Measurements from ENCODE around the gene MYH7.

Gene MYH7

DNA sequence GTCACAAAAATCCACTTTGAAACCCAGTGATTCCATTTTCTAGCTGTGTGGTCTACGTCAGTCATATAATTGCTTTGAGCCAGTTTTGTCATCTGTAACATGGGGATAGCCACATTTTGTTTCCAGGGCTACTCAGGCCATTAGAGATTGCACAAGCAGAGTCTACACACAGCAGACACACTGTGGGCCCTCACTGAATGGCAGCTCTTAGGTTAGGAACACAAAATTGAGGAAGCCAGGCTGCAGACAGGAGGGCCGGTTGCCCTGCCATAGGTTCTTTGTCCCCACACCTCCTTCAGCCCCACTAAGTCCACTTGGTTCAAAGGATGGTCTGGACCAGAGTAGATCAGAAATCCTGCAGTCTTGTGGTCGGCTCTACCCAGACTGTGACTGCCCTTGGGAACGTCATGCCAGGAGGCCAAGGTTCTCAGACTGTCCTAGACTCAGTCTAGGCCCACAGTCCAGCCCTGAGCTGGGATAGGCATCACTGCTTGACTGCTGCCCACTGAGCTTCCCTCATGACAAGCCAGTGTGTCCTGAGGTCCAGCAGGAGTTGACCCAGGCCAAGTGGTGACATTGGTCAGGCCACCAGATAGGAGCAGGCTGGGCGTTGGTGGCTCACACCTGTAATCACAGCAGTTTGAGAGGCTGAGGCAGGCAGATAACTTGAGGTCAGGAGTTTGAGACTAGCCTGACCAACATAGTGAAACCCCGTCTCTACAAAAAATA lies 3.8 kb upstream of the MYH7 start:
- Mint-ChIP-seq H3K27ac (no peak overlapping the region), H3K9me3 (no peaks in the 10 kb centered on the region), H3K4me1 (ENCODE audit: low read depth) (no peaks in the 10 kb centered on the region), H3K27me3 (peaks cover 3% of the 10 kb centered on the region), H3K36me3 (ENCODE audit: low read depth) (no peaks in the 10 kb centered on the region), H3K4me3 (no peak overlapping the region)
- no peak for DNase-seq

DNA sequence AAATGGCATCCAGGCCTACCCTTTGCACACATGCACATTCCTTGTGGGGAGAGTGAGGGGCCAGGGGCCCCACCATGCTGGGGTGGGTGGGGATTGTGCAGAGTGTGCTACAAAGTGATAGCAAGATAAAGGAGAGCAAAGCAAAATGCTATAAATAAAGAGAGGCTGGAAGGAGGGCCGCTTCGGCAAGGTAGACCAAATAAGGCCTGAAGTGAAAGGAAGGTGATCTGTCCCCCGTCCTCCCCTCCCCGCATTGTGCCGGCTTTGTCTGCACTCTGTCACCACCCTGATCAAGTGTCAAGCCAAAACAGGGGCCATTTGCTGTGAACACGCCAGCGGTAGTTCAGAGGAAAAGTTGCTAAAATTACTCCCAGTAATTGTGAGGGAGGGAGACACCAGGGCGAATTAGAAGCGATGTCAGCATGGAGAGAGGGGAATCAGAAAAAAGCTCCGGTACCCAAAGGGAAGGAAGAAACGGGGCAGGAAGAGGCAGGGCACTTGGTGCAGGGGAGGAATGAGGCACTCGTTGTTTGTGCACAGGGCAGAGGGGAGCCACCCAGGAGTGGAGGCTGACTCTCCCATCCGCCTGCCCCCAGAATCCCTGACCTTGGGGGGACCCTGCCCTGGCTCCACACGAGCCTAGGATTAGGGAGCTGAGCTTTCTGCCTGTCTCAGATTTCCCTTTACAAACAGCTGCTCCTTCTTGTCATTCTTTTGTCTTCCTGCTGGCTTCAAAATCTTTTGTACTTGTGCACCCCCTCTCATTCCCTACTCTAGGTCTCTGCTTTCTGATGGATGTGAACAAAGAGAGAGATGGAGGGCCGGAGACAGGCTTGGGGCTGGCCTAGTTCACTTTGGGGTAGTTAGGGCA lies 2.9 kb upstream of the MYH7 start:
- Mint-ChIP-seq H3K4me1 (ENCODE audit: low read depth) (no peaks in the 10 kb centered on the region), H3K9me3 (no peaks in the 10 kb centered on the region), H3K27ac (no peak overlapping the region), H3K27me3 (peaks cover 3% of the 10 kb centered on the region), H3K36me3 (ENCODE audit: low read depth) (no peaks in the 10 kb centered on the region), H3K4me3 (no peak overlapping the region)
- no peak for DNase-seq

DNA sequence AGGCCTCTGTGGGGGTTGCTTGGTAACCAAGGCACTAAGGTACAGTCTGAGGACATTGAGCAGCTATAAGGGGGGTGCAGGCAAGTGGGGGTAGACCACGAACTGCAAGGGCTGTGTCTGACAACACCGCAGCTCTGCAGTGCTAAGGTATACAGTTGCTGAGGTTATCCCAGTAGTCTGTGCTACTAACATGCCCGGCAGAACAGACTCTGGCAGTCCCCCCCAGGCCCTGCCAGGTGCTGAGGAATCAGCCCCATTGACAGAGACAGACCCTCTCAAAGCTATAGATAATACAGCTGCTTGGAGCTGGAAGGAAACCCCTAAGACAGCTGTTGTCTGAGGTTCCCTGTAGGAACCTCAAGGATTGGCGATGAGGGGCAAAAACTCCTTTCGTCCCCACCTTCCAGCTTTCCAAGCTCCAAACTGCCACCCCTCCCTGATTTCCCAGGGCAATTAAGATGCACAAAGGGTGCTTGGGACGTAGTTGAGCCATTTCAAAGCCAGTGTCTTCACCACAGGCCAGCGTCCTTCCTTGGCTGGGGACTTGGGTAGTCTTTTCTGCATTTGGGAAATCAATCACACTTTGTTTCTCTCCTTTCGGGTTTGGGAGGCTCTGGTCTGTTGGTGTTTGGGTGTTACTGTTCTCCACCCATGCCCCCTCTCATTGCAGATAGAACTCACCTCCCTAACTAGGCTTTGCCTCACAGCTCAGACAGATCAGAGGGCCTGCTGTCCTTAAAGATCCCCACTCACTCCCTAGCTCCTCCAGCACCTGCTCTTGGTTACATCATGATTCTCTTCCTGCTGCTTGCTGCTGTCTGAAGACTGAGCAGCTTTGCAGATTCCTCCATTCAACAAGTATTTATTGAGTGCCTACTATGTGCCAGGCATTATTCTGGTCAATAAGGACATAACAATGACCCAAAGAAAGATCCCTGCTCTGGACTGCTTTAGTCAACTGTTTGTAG lies 2.0 kb upstream of the MYH7 start:
- no peak overlapping the region for H3K27ac Mint-ChIP-seq
- H3K9me3 Mint-ChIP-seq = no peaks in the 10 kb centered on the region
- no peak overlapping the region for H3K4me3 Mint-ChIP-seq
- H3K27me3 Mint-ChIP-seq = peaks cover 3% of the 10 kb centered on the region
- DNase-seq = no peak
- no peaks in the 10 kb centered on the region for H3K4me1 Mint-ChIP-seq (ENCODE audit: low read depth)
- no peaks in the 10 kb centered on the region for H3K36me3 Mint-ChIP-seq (ENCODE audit: low read depth)

DNA sequence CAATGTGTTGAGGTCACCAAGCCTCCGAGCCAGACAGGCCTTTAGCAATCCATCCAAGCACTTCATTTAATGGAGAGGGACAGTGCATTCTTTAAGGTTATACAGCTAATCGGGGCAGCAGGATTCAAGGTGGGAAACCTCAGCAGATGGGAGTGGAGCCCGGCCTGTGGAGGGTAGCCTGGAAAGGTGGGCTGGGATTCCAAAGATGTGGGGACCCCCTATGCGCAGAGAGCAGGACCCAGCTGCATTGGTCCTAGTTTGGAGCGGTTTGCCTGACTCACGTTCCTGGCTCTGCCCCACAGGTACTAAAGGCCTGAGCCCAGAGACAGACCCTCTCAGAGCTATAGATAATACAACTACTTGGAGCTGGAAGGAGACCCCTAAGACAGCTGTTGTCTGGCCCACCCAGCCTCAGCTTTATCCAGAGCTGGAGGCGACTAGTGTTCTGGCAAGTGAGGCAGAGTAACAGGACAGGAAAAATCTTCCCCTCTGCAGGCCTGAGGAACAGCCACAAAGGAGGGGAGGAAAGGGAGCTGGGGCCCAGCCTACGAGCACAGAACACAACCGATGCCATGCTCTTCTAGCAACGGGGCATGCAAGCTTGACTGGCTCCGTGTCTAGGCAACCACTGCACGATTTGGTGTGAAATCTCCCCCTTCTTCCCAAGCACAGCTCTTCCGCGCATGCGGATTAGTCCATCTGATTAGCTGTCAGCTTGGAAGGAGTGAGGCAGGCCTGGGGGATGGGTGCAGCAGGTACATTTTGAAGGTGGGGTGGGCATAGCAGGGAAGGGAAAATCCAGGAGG lies 1.1 kb upstream of the MYH7 start:
- no peak for DNase-seq
- H3K9me3 Mint-ChIP-seq = no peaks in the 10 kb centered on the region
- no peak overlapping the region for H3K27ac Mint-ChIP-seq
- no peak overlapping the region for H3K4me3 Mint-ChIP-seq
- no peaks in the 10 kb centered on the region for H3K4me1 Mint-ChIP-seq (ENCODE audit: low read depth)
- peaks cover 3% of the 10 kb centered on the region for H3K27me3 Mint-ChIP-seq
- H3K36me3 Mint-ChIP-seq (ENCODE audit: low read depth) = no peaks in the 10 kb centered on the region

DNA sequence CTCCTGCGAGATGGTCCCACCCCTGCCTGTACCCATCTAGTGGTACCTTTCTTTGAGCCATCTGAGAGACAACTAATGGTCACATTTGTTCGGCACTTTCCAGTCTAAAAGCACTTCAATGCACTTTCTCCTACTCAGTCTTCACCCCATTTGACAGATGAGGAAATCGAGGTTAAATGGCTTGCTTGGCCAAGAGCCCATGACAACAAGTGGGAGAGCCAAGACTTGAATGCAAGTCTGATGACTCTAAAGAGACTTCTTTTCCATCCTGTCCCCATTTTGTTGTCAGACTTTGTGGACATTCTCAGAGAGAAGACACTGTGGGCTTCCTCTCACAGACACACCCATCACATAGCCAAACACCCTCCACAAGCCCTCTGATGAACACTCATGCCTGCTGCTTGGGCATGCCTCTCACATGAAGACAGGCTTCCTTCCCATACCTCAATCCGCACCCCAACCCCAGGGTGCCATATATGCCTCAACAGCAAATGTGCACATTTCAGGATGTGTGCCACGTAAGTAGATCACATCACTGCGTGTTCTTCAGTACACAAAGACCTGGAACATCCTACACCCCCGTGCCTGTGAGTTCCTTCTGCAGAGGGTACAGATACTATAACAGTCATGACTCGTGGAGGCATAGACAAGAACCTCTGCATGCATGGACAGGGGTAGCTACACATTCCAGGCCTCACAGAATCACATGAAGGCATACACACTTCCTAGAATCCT lies 805 bp downstream of the MYH7 start:
- Mint-ChIP-seq H3K27ac (no peak overlapping the region), H3K9me3 (no peaks in the 10 kb centered on the region), H3K36me3 (ENCODE audit: low read depth) (no peaks in the 10 kb centered on the region), H3K4me1 (ENCODE audit: low read depth) (no peaks in the 10 kb centered on the region), H3K4me3 (no peak overlapping the region), H3K27me3 (no peaks in the 10 kb centered on the region)
- DNase-seq = peak; percentile 16

DNA sequence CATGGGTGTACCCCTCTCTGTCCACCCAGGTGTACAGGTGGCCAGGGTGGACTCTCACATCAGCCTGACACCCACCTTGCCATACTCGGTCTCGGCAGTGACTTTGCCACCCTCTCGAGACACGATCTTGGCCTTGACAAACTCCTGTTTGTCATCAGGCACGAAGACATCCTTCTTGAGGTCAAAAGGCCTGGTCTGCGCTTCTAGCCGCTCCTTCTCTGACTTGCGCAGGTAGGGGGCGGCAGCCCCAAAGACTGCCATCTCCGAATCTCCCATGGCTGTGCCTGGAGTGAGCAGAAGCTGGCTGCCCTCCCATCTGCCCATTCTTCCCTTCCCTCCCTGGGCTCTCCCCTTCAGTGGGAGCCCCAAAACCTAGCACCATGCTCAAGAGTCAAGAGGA lies 2.0 kb downstream of the MYH7 start:
- no peak overlapping the region for H3K4me3 Mint-ChIP-seq
- H3K9me3 Mint-ChIP-seq = no peaks in the 10 kb centered on the region
- peak; percentile 18 for DNase-seq
- H3K27ac Mint-ChIP-seq = no peak overlapping the region
- no peaks in the 10 kb centered on the region for H3K27me3 Mint-ChIP-seq
- H3K36me3 Mint-ChIP-seq (ENCODE audit: low read depth) = no peaks in the 10 kb centered on the region
- no peaks in the 10 kb centered on the region for H3K4me1 Mint-ChIP-seq (ENCODE audit: low read depth)

DNA sequence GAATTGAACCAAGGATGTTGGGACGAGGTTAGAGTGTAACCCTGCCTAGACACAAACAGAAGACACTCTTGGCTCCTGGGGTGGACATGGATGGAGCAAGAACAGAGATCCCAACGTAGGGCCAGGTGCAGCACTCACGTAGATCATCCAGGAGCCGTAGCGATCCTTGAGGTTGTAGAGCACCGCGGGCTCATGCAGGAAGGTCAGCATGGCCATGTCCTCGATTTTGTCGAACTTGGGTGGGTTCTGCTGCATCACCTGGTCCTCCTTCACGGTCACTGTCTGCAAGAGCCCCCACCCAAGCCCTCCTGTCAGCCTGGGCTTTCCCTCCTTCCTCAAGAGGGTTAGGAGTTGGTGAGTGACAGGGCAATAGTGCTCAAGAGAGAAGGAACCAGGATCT lies 2.5 kb downstream of the MYH7 start:
- peak; percentile 13 for DNase-seq
- no peak overlapping the region for H3K27ac Mint-ChIP-seq
- no peaks in the 10 kb centered on the region for H3K9me3 Mint-ChIP-seq
- no peak overlapping the region for H3K4me3 Mint-ChIP-seq
- no peaks in the 10 kb centered on the region for H3K36me3 Mint-ChIP-seq (ENCODE audit: low read depth)
- no peaks in the 10 kb centered on the region for H3K27me3 Mint-ChIP-seq
- H3K4me1 Mint-ChIP-seq (ENCODE audit: low read depth) = no peaks in the 10 kb centered on the region

DNA sequence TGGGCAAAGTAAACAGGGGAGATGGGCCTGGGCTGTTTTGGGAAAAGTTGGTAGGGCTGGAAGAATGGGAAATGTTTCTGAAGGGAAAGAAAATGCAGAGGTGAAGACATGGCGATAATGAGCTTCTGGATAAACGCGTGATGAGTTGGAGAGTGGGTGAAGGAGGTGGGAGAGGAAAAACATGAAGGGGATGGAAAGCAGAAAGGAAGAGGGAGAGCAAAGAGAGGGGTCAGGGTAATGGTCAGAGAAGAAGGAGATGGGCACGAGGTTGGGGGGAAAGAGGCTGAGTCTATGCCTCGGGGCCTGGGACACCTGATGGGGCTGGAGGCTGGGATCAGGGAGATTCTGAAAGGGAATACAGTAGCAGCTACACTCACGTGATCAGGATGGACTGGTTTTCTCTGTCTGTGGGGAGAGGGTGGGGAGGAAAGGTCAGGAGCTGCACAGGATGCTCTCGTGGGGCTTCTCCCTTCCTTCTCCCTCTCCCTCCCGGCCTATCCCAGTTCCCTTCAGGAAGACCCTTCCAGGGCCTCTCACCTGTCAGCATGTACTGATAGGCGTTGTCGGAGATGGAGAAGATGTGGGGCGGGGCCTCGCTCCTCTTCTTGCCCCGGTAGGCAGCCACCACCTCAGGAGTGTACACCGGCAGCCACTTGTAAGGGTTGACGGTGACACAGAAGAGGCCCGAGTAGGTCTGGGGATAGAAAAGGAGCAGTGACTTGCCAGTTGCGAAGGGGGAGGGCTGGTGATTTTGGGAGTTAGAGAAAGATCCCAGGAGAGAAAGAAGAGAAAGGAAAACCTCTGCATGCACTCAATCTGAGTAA lies 3.1 kb downstream of the MYH7 start:
- Mint-ChIP-seq H3K4me1 (ENCODE audit: low read depth) (no peaks in the 10 kb centered on the region), H3K27ac (no peak overlapping the region), H3K9me3 (no peaks in the 10 kb centered on the region), H3K4me3 (no peak overlapping the region), H3K27me3 (no peaks in the 10 kb centered on the region), H3K36me3 (ENCODE audit: low read depth) (no peaks in the 10 kb centered on the region)
- DNase-seq = no peak

DNA sequence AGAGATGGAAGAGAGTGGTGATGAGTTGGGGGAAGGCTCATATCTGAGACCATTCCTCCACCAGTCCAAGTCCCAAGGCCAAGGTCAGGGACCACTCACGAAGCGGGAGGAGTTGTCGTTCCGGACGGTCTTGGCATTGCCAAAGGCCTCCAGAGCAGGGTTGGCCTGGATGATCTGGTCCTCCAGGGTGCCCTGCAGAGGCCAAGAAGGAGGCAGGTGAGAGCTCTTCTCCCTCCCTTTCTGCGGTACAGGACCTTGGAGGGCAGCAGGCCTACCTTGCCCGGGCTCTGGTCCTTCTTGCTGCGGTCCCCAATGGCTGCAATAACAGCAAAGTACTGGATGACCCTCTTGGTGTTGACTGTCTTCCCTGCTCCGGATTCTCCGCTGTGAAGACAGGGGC lies 4.0 kb downstream of the MYH7 start:
- Mint-ChIP-seq H3K9me3 (no peaks in the 10 kb centered on the region), H3K36me3 (ENCODE audit: low read depth) (no peaks in the 10 kb centered on the region), H3K27me3 (no peaks in the 10 kb centered on the region), H3K4me3 (no peak overlapping the region), H3K4me1 (ENCODE audit: low read depth) (no peaks in the 10 kb centered on the region), H3K27ac (no peak overlapping the region)
- DNase-seq = no peak

DNA sequence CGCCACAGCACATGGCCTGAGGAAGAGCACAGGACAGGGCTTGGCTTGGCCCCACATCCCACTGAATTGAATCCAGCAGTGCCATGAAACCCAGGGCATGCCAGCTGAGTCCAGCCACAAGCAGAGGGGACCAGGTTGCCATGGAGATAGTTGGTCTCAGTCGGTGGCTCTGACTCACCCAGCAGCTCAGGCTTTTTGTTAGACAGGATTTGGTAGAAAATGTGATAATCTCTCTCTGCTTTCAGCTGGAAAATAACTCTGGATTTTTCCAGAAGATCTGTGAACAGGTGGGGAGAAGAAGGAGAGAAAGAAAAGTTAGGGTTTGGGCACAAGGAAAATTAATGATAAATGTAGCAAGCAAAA lies 4.8 kb downstream of the MYH7 start:
- DNase-seq = no peak
- no peaks in the 10 kb centered on the region for H3K27me3 Mint-ChIP-seq
- no peaks in the 10 kb centered on the region for H3K9me3 Mint-ChIP-seq
- H3K4me3 Mint-ChIP-seq = no peak overlapping the region
- no peaks in the 10 kb centered on the region for H3K4me1 Mint-ChIP-seq (ENCODE audit: low read depth)
- no peaks in the 10 kb centered on the region for H3K36me3 Mint-ChIP-seq (ENCODE audit: low read depth)
- no peak overlapping the region for H3K27ac Mint-ChIP-seq

DNA sequence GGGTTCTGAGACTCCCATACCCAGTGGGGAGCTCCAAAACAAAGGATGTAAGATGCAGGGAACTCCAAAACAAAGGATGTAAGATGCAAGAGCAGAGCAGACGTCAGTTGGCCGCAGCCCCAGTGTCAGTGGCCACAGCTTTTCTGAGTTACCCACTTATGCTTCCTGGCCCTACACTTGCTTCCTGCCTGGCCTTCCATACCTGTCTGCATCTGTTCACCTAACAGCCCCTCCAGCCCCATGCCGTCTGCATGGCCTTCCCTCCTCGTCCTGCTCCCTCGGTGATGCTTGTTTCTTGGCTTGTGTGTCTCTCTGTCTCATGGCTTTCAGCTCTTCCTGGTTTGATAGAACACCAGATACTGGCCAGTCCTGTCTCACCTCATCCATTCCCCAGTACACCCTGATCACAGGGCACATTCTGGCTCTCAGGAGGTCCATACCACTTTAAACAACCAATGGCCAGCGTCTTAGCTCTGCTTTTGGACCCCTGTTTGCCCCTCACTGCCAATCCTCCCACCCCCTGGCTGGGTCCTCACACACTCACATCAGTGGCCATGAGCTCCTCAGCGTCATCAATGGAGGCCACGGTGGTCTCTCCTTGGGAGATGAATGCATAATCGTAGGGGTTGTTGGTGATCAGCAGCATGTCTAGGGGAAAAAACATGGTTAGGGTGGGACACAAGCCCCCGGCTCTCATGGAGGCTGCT lies 5.3 kb downstream of the MYH7 start:
- Mint-ChIP-seq H3K27ac (no peak overlapping the region), H3K4me3 (no peak overlapping the region), H3K9me3 (no peaks in the 10 kb centered on the region), H3K36me3 (ENCODE audit: low read depth) (no peaks in the 10 kb centered on the region), H3K27me3 (no peaks in the 10 kb centered on the region), H3K4me1 (ENCODE audit: low read depth) (no peaks in the 10 kb centered on the region)
- DNase-seq = no peak

DNA sequence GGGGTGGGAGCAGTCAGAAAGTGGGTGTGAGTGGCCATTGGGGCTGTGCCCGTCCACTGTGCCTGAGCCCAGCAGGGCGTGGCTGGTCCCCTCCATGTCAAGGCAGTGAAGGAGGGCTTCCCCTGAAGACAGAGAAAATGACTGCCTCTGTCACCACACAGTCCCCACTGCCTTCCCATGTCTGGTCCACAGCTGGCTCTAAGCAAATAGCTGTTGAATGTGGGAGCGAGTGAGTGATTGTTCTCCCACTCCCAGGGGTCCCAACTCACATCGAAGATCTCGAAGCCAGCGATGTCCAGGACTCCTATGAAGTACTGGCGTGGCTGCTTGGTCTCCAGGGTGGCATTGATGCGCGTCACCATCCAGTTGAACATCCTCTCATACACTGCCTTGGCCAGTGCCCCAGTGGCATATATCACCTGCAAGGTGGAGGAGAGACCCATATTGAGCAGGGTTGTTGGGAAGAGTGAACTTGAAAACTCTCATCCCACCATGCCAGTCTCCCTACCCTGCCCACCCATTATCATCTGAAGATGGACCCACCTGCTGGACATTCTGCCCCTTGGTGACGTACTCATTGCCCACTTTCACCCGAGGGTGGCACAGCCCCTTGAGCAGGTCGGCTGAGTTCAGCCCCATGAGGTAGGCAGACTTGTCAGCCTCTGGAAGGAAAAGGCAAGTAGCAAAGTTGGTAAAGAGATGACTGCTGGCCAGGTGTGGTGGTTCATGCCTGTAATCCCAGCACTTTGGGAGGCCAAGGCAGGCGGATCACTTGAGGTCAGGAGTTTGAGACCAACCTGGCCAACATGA lies 6.6 kb downstream of the MYH7 start:
- H3K27me3 Mint-ChIP-seq = no peaks in the 10 kb centered on the region

More for the DNA sequence above, 6.6 kb downstream of the MYH7 start:
- Mint-ChIP-seq H3K27ac (no peak overlapping the region), H3K9me3 (no peaks in the 10 kb centered on the region), H3K4me1 (ENCODE audit: low read depth) (no peaks in the 10 kb centered on the region), H3K4me3 (no peak overlapping the region), H3K36me3 (ENCODE audit: low read depth) (no peaks in the 10 kb centered on the region)
- DNase-seq = no peak

Measured in activated T-cell treated with anti-CD3 and anti-CD28 coated beads, Interleukin-2, amount 50 U/mL, for 24 hours (primary cell).